ENCODE measurements around the gene HOXA4. TPM values are rescaled to one million over a fixed set of nuclear protein-coding genes. Genes with fewer than 3 reads are reported as not detected.

Gene HOXA4
- total and polyA plus RNA-seq, 10 of the 15 experiments (the other 5 are each of a cell fraction or from before 2014, with no cell fraction given): 0.07 TPM; not detected in 9

DNA sequence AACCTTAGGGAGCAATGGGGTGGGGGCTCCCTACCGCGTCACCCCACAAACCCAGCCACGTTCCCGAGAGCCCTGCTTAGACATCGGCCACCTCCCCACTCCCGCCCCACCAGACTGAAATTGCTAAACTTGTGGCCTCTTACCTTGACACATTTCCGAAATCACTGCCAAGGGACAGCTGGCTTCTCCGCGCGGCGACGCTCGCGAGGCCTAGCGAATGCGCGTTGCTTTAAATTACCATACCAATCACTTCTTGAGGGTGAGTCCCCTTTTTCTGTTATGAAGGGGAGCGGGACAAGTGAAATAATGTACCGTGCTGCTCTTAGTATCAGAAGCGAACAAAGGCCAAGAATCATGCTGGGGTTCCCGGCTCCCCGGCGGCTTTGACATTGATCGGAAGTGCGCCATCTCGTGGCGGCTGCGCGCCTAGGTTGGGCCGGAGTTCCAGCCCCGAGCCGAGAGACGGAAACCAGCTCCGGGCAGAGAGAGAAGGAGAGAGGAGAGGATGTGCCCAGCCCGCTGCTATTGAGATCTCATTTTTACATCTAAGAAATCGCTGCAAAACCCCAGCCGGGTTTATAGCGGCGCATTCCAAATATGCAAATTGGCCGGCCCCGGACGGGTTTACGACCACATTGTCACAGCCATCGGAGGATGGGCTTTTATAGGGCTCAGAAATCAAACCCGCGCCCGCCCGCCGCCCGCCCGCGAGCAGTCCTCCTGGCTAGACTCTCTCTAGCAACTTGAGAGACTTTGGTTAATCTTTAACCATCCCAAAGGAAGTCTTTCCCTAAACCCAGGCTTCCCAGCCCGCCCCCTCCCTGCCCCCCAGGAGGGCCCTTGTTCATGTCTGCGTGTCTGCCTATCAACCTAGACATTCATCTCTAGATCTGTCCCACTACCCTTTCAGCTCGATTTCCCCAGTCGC, 49.2 kb upstream of the HOXA4 start:
- intact Hi-C loops (cut with micrococcal nuclease; ENCODE audit: unreplicated experiment) (no loop called here), in situ Hi-C loops (cut with MboI) (no loop called here)
- H3K4me3 ChIP-seq: no peak overlapping the region
- ChIA-PET POLR2A (no interaction called here), SMC1A (ENCODE audit: uncharacterized antibody, unreplicated experiment) (interaction anchor here (0.6 to 1.5 kb wide), 3 partner anchors 339 to 1287 kb away, joined by 3 to 5 read pairs (median 4); no protein-coding TSS in a partner anchor), RAD21 (ENCODE audit: unreplicated experiment) (no interaction called here), CTCF (interaction anchor here (0.6 to 2.0 kb wide), 10 partner anchors 8 to 1286 kb away, joined by 3 to 5 read pairs (median 3); no protein-coding TSS in a partner anchor)
- no peak overlapping the region for H3K9ac ChIP-seq (ENCODE audit: control insufficient read depth, insufficient read depth, low read length)
- DNase-seq (ENCODE audit: low read depth, low spot score) (no peak), ATAC-seq (peak; percentile 80), FAIRE-seq (peak; percentile 61)
- no peaks in the 10 kb centered on the region for H3K4me1 ChIP-seq (ENCODE audit: control insufficient read depth, insufficient read depth, low read length)
- H3K4me2 ChIP-seq (ENCODE audit: control insufficient read depth, insufficient read depth): peak overlapping the region; percentile 33
- no peaks in the 10 kb centered on the region for H4K20me1 ChIP-seq (ENCODE audit: control insufficient read depth, insufficient read depth)
- no TSS peak for BruUV-seq (replicated peaks)
- no peak overlapping the region for H2AFZ ChIP-seq (ENCODE audit: control insufficient read depth, low read depth, low read length)
- 29% methylated on average over 56 of the region's 56 CpGs for WGBS (ENCODE audit: insufficient coverage, insufficient replicate concordance, low lambda C conversion rate, missing lambda C conversion rate)
- no peak overlapping the region for H3K27ac ChIP-seq (ENCODE audit: control insufficient read depth, insufficient read depth)
- no peaks in the 10 kb centered on the region for H3K79me2 ChIP-seq (ENCODE audit: control insufficient read depth, insufficient read depth, low read length)
- TF ChIP-seq ZNF207 (IDR thresholded peaks at IDR 0.05; ENCODE audit: borderline replicate concordance): no peak
- TF ChIP-seq TCF12 (IDR thresholded peaks at IDR 0.05; ENCODE audit: low read depth, low read length): no peak
- TF ChIP-seq CEBPB (IDR thresholded peaks at IDR 0.05; ENCODE audit: borderline replicate concordance in 1 of 2, low read depth in 2 of 2, low read length in 2 of 2): no peak
- peak; percentile 34; the same call in 1 of the 2 replicates for TF ChIP-seq SMC3 (IDR thresholded peaks at IDR 0.05; ENCODE audit: borderline replicate concordance, low read length)
- TF ChIP-seq, protein P1, sequence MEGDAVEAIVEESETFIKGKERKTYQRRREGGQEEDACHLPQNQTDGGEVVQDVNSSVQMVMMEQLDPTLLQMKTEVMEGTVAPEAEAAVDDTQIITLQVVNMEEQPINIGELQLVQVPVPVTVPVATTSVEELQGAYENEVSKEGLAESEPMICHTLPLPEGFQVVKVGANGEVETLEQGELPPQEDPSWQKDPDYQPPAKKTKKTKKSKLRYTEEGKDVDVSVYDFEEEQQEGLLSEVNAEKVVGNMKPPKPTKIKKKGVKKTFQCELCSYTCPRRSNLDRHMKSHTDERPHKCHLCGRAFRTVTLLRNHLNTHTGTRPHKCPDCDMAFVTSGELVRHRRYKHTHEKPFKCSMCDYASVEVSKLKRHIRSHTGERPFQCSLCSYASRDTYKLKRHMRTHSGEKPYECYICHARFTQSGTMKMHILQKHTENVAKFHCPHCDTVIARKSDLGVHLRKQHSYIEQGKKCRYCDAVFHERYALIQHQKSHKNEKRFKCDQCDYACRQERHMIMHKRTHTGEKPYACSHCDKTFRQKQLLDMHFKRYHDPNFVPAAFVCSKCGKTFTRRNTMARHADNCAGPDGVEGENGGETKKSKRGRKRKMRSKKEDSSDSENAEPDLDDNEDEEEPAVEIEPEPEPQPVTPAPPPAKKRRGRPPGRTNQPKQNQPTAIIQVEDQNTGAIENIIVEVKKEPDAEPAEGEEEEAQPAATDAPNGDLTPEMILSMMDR (IDR thresholded peaks at IDR 0.05 in 2 of 3, conservative IDR thresholded peaks at IDR 0.05 in 1 of 3; ENCODE audit: control insufficient read depth in 2 of 3, extremely low read depth in 1 of 3, insufficient read depth in 1 of 3, low read depth in 3 of 3, low read length in 3 of 3): peak; percentile 63 to 72 (median 70)
- no peak for TF ChIP-seq BMI1 (IDR thresholded peaks at IDR 0.05; ENCODE audit: borderline replicate concordance)
- TF ChIP-seq, protein P2, sequence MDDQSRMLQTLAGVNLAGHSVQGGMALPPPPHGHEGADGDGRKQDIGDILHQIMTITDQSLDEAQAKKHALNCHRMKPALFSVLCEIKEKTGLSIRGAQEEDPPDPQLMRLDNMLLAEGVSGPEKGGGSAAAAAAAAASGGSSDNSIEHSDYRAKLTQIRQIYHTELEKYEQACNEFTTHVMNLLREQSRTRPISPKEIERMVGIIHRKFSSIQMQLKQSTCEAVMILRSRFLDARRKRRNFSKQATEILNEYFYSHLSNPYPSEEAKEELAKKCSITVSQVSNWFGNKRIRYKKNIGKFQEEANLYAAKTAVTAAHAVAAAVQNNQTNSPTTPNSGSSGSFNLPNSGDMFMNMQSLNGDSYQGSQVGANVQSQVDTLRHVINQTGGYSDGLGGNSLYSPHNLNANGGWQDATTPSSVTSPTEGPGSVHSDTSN (IDR thresholded peaks at IDR 0.05; ENCODE audit: insufficient replicate concordance, low read depth, low read length): peak; percentile 12
- no peak; the same call in 2 of the 3 replicates for TF ChIP-seq POU2F2 (IDR thresholded peaks at IDR 0.05; ENCODE audit: borderline replicate concordance, low read depth, low read length)
- TF ChIP-seq, protein P3, sequence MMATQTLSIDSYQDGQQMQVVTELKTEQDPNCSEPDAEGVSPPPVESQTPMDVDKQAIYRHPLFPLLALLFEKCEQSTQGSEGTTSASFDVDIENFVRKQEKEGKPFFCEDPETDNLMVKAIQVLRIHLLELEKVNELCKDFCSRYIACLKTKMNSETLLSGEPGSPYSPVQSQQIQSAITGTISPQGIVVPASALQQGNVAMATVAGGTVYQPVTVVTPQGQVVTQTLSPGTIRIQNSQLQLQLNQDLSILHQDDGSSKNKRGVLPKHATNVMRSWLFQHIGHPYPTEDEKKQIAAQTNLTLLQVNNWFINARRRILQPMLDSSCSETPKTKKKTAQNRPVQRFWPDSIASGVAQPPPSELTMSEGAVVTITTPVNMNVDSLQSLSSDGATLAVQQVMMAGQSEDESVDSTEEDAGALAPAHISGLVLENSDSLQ (IDR thresholded peaks at IDR 0.05): peak; percentile 28; the same call in 1 of the 2 replicates
- no peak for TF ChIP-seq STAT3 (IDR thresholded peaks at IDR 0.05; ENCODE audit: low read depth, low read length)
- TF ChIP-seq KAT2A (conservative IDR thresholded peaks at IDR 0.05; ENCODE audit: control insufficient read depth, low read depth, low read length): no peak
- no peak for TF ChIP-seq SUZ12 (IDR thresholded peaks at IDR 0.05; ENCODE audit: unreplicated experiment)
- peaks cover 14 to 27% of the 10 kb centered on the region in 2 experiments for H3K27me3 ChIP-seq (replicated peaks in 1 of 2; ENCODE audit: control insufficient read depth in 2 of 2, insufficient read depth in 2 of 2, low read length in 1 of 2)
- no peaks in the 10 kb centered on the region; the same call in 2 of the 3 replicates for H3K9me3 ChIP-seq (replicated peaks; ENCODE audit: control insufficient read depth, insufficient read depth, low read length)
- H3K36me3 ChIP-seq (ENCODE audit: control insufficient read depth in 2 of 2, insufficient read depth in 2 of 2, low read length in 1 of 2): no peaks in the 10 kb centered on the region
